Fibroblast of skin of right quadriceps (primary cell): ENCODE measurements around the gene OR2AJ1.

Experiments
- DNase-seq: peaks from one replicate; pipeline ENCODE4 v3.0.0-alpha.2; 2013

The OR2AJ1 gene

DNA sequence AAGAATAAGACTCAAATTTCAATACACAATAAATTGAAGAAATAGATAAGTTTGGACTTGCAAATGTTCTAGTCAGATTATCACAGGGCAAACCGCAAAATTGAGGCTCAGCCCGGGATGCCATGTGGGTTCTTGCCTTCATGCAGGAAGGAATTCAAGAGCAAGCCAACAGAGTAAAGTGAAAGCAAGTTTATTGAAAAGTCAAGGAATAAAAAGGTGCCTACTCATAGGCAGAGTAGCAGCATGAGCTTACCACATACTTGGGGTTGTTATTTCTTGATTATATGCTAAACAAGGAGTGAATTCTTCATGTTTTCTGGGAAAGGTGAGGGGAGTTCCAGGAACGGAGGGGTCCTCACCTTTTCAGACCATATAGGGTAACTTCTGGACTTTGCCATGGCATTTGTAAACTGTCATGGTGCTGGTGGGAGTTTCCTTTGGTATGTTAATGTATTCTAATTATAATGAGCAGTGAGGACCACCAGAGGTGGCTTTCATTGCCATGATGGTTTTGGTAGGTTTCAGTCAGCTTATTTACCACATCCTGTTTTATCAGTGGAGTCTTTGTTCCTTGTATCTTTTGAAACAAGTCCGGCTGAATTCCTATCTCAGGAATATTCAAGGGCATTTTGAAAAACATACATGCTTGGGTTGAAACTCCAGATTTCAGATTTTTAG is 38.4 kb downstream of the OR2AJ1 start:
- DNase-seq, result no peak

DNA sequence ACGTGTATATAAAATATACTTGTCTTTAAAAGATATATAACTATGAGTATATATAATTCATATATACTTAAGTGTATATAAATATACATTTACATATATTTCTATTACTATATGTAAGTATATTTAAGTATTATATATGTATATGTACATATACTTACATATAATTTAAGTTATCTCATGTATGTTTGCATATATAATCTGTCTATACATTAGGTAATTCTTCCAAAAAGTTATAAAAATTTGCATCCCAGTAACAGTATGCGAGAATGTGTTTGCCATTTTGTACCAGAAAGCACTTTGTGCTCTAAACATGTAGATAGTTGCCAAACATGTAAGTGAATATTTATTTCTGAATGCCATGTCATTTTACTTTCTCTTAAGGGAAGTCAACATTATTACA is 40.2 kb downstream of the OR2AJ1 start, which contains the start of gene OR2AK2:
TSS of gene OR2AK2 (plus strand) at position 301 of the 400 bp plus-strand sequence. CDS start 144 bp downstream, outside the sequence.
- no peak for DNase-seq

DNA sequence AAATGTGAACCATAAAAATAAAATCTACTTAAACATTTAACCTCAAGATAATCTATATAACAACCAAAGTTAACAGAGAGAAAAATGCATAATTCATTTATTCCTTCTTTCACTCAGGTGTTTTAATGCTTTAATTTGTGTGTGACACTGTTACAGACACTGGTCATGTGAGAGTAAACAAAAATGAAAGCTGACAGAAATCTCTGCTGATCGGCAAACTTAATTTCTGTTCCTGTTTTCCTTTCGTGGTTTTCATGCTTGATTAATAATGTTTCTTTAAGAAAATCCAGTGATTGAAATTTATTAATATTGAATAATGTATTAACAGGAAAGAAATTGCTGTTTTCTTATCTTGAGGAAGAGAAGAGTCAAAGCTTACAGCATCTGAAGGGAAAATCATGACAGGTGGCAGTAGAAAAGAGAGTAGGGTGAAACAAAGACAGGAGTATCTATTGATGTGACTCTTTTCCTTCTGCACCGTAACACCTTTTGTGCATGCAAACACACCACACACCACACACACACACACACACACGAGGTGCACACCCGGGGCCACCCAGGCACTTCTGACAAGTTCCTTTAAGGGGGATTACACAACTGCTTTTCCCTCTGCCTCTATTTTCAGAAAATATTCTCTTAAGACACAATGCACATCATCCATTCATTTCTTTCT is 42.0 kb downstream of the OR2AJ1 start:
- DNase-seq, result no peak
